ENCODE measurements around the gene SLAMF9. TPM values are rescaled to one million over a fixed set of nuclear protein-coding genes. Genes with fewer than 3 reads are reported as not detected.

SLAMF9 gene
- total RNA-seq, 2 donors from 2014 or later: not detected

DNA sequence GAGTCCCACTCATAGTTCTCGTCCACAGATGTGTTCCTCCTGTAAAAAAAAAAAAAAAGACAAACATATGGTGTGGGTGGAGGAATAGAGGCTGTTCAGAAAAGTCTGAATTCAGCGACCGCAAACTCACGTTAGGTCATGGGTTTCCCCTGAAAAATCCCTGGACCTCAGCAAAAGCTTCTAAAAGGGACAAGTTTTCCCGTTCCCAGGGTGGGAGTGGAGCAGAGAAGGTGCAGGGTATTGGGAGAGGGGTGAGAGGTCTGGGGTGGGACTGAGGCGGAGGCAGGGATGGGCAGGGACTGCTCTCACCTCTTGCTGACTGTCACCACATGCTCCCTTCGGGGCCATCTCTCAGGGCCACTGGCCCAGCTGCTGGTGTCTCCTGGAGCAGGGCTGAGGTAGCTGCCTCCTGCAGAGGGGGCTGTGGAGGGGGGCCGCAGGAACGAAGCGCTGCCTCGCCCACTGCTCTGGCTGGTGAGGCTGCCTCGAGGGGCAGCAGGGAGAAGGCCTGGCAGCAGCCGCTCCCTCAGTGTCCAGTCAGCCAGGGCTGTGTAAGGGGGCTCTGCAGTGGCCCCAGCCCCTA, 26.1 kb downstream of the SLAMF9 start:
- ATAC-seq (ENCODE audit: insufficient number of reproducible peaks, low FRiP score, low read depth) (no peak), DNase-seq (ENCODE audit: low spot score) (no peak)
- Histone ChIP-seq H3K9me3 (no peaks in the 10 kb centered on the region), H3K4me3 (no peak overlapping the region), H3K36me3 (no peaks in the 10 kb centered on the region), H3K27ac (no peak overlapping the region), H3K27me3 (replicated peaks; ENCODE audit: insufficient read depth) (no peaks in the 10 kb centered on the region), H3K4me1 (ENCODE audit: control insufficient read depth in 1 of 2, low read depth in 2 of 2) (peaks cover 8 to 10% of the 10 kb centered on the region in 2 donors)
- TF ChIP-seq, protein P1, sequence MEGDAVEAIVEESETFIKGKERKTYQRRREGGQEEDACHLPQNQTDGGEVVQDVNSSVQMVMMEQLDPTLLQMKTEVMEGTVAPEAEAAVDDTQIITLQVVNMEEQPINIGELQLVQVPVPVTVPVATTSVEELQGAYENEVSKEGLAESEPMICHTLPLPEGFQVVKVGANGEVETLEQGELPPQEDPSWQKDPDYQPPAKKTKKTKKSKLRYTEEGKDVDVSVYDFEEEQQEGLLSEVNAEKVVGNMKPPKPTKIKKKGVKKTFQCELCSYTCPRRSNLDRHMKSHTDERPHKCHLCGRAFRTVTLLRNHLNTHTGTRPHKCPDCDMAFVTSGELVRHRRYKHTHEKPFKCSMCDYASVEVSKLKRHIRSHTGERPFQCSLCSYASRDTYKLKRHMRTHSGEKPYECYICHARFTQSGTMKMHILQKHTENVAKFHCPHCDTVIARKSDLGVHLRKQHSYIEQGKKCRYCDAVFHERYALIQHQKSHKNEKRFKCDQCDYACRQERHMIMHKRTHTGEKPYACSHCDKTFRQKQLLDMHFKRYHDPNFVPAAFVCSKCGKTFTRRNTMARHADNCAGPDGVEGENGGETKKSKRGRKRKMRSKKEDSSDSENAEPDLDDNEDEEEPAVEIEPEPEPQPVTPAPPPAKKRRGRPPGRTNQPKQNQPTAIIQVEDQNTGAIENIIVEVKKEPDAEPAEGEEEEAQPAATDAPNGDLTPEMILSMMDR (IDR thresholded peaks at IDR 0.05): no peak

- DNase-seq (ENCODE audit: low spot score) (no peak), ATAC-seq (ENCODE audit: insufficient number of reproducible peaks, low FRiP score, low read depth) (no peak)
- no peaks in the 10 kb centered on the region for H3K9me3 ChIP-seq
- H3K4me3 ChIP-seq: no peak overlapping the region
- no peak overlapping the region for H3K27ac ChIP-seq
- TF ChIP-seq, protein P1 (IDR thresholded peaks at IDR 0.05): no peak
- H3K27me3 ChIP-seq (replicated peaks; ENCODE audit: insufficient read depth): no peaks in the 10 kb centered on the region
- peaks cover 14 to 17% of the 10 kb centered on the region in 2 donors for H3K4me1 ChIP-seq (ENCODE audit: control insufficient read depth in 1 of 2, low read depth in 2 of 2)
- H3K36me3 ChIP-seq: no peaks in the 10 kb centered on the region
Measured at GRCh38 chr1:159927211-159927848, 26.7 kb downstream of the SLAMF9 start.

- Histone ChIP-seq H3K4me1 (ENCODE audit: control insufficient read depth in 1 of 2, low read depth in 2 of 2) (peaks cover 24 to 33% of the 10 kb centered on the region in 2 donors), H3K36me3 (no peaks in the 10 kb centered on the region), H3K27me3 (replicated peaks; ENCODE audit: insufficient read depth) (no peaks in the 10 kb centered on the region), H3K27ac (peak overlapping the region; percentile 97 to 99), H3K9me3 (no peaks in the 10 kb centered on the region), H3K4me3 (peak overlapping the region; percentile 87)
- ATAC-seq (ENCODE audit: insufficient number of reproducible peaks, low FRiP score, low read depth): no peak
- TF ChIP-seq, protein P1 (IDR thresholded peaks at IDR 0.05): no peak
- no peak for DNase-seq (ENCODE audit: low spot score)
Measured at GRCh38 chr1:159925719-159926078, 28.3 kb downstream of the SLAMF9 start.

GRCh38 chr1:159924791-159925718, 29.0 kb downstream of the SLAMF9 start, which contains the start of gene TAGLN2:
Gene TAGLN2 (minus strand): TSS chr1:159925507. CDS start chr1:159920509, 4,998 bp downstream.
- Histone ChIP-seq H3K9me3 (no peaks in the 10 kb centered on the region), H3K27ac (peak within 1 kb of the TSS; percentile 97 to 99), H3K27me3 (replicated peaks; ENCODE audit: insufficient read depth) (no peaks in the 10 kb centered on the region), H3K36me3 (peaks cover 2% of the 10 kb centered on the region), H3K4me1 (ENCODE audit: control insufficient read depth in 1 of 2, low read depth in 2 of 2) (peaks cover 24 to 39% of the 10 kb centered on the region in 2 donors), H3K4me3 (peak within 1 kb of the TSS; percentile 87)
- TF ChIP-seq, protein P1 (IDR thresholded peaks at IDR 0.05): peak; percentile 15
- DNase-seq (ENCODE audit: low spot score): peak; percentile 72
- ATAC-seq (ENCODE audit: insufficient number of reproducible peaks, low FRiP score, low read depth): peak; percentile 62

Measured in thoracic aorta (tissue), 2 donors.